ENCODE data around the gene ZC2HC1B.

GRCh38 chr6:143948208-143948607, 83.9 kb downstream of the ZC2HC1B start:
- TF ChIP-seq CTCF (IDR thresholded peaks at IDR 0.05) (no peak), POLR2A (IDR thresholded peaks at IDR 0.05) (no peak)
